Measurements from ENCODE around the gene CWC27.
"Not testable (repeated sequence)": the region's sequence is repeated elsewhere in the genome, so short reads cannot be mapped to it uniquely, and the experiment has no call there.

DNA sequence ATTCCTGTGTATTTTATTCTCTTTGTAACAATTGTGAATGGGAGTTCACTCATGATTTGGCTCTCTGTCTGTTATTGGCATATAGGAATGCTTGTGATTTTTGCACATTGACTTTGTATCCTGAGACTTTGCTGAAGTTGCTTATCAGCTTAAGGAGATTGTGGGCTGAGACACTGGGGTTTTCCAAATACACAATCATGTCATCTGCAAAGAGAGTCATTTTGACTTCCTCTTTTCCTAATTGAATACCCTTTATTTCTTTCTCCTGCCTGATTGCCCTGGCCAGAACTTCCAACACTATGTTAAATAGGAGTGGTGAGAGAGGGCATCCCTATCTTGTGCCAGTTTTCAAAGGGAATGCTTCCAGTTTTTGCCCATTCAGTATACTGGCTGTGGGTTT lies 138.7 kb downstream of the CWC27 start:
- TF ChIP-seq POLR2AphosphoS5 (IDR thresholded peaks at IDR 0.05; ENCODE audit: low read depth, low read length); TAF1 (IDR thresholded peaks at IDR 0.05; ENCODE audit: borderline replicate concordance, low read depth, low read length): not testable (repeated sequence)
